Activated CD8-positive, alpha-beta memory T cell treated with anti-CD3 and anti-CD28 coated beads, Interleukin-2, amount 50 U/mL, for 4 hours (primary cell): ENCODE measurements around the gene MAN1A2.
"Not testable (repeated sequence)": the region's sequence is repeated elsewhere in the genome, so short reads cannot be mapped to it uniquely, and the experiment has no call there.

ENCODE experiments used
- DNase-seq: peaks from one replicate; pipeline ENCODE4 v3.0.0-alpha.2; 2020

MAN1A2 gene

GRCh38 chr1:117367046-117368025, at the start of gene MAN1A2:
MAN1A2 (plus strand) TSS chr1:117367449; CDS start chr1:117368184, 735 bp downstream.
- DNase-seq: peak; percentile 78

- DNase-seq: no peak
These were observed 49.2 kb upstream of the MAN1A2 start for GRCh38 chr1:117318011-117318410.

- no peak for DNase-seq
These were observed 48.8 kb upstream of the MAN1A2 start for GRCh38 chr1:117318426-117318825.

DNA sequence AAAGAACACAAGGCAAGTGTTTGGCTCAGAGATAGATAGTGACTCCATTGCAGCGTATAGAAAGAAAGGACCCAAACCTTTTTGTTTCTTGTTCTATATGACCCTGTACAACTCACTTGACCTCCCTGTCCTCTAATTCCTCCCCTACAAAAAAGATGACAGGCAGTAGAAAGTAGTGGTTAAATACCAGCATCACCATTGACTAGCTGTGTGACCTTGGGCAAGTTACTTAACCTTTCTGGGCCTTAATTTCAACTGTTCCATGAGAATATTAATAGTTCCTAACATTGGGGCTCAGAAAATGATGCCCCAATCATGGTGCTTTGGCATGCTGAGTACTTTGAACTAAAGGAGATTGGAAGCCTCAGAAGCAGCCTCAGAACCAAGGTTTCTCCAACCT, 46.7 kb upstream of the MAN1A2 start:
- DNase-seq: no peak

DNA sequence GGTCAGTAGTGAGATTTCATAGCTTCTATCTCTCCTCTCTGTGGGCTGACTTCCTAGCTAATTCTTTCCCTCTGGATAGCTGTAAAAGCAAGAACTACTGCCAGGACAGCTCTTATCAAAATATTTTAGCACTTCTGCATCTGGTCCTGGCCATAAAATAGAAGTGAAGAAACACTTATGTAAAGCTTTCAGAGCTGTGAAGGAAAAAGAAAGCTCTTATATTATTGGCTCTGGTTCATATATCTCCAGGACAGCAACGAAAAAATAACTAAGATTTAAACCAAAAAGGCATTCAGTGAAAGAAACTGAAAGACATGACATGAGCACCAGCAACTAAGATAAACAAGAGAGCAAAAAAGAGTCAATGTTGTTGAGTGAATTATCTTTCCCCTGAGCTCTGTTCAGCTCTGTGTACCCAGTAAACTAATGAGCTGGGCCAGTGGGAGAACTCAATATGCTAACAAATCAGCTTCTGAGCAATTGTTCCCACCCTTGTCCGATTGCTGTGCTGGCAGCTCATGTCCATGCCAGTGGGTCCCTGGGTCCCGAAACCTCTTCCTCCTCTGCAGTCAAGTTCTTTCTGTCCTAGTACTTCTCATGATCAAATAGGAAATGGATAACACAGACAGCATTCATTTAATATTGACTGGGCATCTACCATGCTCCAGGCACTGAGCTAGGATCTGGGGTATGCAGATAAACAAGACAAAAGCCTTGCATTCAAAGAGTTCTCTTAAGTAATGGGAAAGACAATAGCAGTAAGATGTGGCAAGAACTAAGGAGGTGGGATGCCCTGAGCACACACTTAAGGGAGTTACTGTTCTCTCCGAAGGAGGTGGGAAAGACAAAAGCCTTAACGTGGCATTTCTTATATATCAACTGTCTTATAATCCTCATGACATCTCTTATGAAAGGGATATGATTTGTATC, 45.3 kb upstream of the MAN1A2 start:
- DNase-seq: no peak

GRCh38 chr1:117324357-117324756, 42.9 kb upstream of the MAN1A2 start:
- no peak for DNase-seq

GRCh38 chr1:117326035-117326434, 41.2 kb upstream of the MAN1A2 start:
- DNase-seq: not testable (repeated sequence)

DNA sequence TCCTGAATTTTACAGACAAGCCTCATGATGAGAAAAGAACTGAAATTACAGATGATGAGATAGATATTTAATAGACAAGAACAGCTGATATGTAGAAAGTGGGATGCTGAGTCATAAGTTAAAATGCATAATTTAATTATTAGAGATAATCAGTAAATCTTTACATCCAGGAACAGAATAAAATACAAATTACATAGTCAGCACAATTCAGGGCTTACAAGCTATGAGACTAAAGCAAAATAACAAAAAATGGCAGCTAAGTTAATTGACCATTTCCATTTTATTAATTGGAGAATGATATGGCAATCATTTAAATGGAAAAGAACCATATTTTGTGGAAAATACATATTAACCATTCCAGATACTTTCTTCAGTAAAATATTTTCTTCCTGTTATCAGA, 40.2 kb upstream of the MAN1A2 start:
- no peak for DNase-seq

DNA sequence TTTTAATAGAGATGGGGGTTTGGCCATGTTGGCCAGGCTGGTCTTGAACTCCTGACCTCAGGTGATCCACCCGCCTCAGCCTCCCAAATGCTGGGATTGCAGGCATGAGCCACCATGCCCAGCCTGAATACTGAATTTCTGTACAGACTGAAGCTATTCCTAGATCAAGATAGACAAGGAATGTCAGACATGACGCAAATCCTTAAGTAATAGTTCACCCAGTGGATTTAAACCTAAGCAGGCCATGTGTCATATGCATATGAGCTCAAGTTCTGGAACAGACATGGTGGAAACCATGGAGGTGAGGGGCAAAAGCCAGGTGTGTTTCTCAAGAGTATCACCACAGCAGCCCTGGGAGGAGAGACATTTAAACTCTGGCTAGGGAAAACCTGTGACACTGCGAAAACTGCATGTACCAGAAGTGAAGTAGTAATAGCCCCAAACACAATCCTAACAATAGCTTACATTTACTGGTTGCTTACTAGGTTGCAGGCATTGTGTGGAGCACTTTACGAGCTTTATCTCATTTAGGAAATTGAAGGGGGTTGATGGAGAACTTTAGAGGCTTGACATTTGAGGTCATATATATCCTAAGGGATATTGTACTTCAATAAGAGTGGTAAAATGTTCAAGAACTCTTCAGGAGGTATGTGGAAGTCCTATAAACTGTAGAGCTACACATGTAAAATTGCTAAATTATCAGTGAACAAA, 31.7 kb upstream of the MAN1A2 start:
- DNase-seq: no peak

DNA sequence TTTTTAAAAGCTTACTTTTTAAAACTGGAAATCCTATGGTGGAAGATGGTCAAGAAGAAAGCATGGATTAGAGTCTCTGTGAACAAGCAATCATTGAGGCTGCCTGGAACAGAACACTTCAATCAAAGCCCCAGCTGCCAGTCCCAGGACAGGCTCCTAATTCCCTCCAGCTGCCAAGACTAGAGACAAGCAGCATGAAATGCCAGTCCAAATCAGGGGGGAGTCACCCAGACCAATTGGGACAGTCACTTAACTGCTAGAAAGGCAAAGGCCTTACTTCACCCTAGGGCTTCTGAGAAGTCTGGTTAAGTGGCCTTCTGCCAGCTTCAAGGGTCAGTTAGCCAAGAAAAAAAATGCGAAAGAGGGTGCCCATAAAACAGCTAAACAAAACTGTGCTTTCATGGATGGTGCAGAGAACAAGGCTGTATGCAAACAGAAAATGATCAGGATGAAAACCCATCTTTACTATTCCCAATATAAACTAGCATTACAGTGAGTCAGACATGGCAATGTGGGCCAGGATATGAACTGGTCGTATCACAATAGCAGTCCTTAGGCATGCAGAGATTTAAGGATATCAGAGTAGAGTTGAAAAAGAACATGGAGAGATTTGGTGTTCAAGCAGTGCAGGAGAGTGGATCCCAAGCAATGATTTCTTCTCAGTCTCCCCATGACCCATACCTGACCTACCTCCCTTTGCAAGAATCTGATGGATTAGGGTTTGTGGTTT, 31.0 kb upstream of the MAN1A2 start:
- no peak for DNase-seq

DNA sequence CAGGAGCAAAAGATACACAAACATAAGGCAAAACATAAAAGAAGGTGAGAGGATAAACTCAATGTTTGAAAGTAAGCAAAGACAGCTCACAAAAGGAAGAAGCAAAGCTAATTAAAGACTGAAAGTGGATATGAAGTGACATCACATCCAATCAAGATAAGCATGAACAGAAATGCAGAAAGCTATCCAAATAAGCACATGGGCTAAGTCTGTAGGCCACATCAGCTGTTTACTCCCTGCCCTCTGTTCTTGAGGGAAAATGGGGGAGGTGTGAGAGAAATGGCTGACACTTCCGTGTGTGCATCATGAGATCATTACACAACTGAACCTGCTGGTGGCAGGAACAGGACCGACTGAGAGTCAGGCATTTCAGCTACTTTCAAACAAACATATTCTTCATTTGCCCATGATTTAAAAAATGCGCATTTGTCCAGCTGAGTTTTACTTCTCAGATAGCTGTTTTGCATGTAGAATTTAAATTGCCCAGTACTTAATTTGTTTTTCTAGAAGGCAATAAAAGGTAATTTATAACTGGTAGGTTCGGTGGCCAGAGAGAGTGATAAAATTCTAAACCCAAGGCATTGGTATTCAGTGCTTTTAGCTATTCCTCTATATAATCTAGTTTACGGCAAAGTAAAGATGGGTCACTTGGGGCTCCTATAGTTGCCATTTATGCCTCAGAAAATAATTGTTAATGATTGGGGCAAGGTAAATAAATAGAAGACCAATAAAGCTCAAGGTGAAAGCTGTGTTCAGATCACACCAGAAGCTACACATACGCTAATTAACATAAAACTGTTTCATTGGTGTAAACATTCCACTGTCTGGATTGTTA, 27.2 kb upstream of the MAN1A2 start:
- no peak for DNase-seq

DNA sequence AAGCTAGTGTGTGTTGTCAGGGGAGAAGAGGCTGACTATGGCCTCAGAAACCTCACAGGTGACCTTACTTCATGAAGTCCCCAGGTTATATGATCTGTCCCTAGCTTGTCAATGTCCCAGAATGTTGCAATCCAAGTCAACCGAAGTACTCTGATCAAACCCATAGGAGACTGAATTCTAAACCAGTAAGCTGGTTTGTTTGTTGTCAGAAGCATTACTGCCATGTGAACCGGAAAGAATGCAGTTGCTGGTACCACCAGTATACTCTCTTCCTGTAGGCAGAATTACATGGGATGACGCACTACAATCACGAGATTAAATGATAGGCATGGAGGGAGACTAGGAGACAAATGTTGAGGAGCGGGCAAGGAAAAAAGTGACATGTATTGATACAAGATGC, 26.1 kb upstream of the MAN1A2 start:
- no peak for DNase-seq

DNA sequence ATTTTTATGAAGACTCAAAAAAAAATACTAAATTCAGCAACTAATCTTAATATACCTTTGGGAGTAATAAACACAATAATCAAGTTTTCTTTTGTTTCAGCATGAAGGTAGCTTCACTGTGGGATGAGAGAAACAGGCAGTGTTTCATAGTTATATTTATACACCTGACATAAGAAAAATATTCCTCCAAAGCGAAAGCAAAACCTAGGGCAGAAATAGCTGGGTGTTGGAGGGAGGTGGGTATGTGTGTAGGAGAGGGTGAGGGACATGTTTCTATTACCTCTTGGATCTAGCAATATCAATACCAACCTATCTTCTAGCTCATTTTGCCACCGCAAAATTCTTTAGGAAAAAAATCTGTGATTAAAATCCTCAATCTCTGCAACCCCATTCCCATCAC, 24.9 kb upstream of the MAN1A2 start:
- DNase-seq: no peak

GRCh38 chr1:117346206-117346928, 20.9 kb upstream of the MAN1A2 start:
- DNase-seq: no peak

GRCh38 chr1:117347907-117348306, 19.3 kb upstream of the MAN1A2 start:
- no peak for DNase-seq

GRCh38 chr1:117352695-117353094, 14.6 kb upstream of the MAN1A2 start:
- not testable (repeated sequence) for DNase-seq

GRCh38 chr1:117357833-117358603, 9.2 kb upstream of the MAN1A2 start:
- not testable (repeated sequence) for DNase-seq

DNA sequence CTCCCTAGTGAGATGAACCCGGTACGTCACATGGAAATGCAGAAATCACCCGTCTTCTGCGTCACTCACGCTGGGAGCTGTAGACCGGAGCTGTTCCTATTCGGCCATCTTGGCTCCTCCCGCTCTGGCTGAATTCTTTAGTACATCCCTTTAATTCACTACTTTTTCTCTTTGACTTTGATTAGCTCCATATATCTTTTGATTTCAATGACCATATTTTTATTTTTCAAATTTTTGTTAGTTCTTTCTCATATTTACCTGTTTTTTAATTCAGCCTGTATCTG, 8.7 kb upstream of the MAN1A2 start:
- DNase-seq: not testable (repeated sequence)

GRCh38 chr1:117359561-117360289, 7.5 kb upstream of the MAN1A2 start:
- DNase-seq: no peak
